Stimulated activated CD4-positive, alpha-beta T cell treated with anti-CD3 and anti-CD28 coated beads, Interleukin-1b, Interleukin-23, amount 100 ng/mL, for 48 hours (primary cell): ENCODE measurements around the gene SMC5.
"Not testable (repeated sequence)": the region's sequence is repeated elsewhere in the genome, so short reads cannot be mapped to it uniquely, and the experiment has no call there.

Source experiments
- DNase-seq: peaks from one replicate; pipeline ENCODE4 v3.0.0-alpha.2; 2020

SMC5 gene

DNA sequence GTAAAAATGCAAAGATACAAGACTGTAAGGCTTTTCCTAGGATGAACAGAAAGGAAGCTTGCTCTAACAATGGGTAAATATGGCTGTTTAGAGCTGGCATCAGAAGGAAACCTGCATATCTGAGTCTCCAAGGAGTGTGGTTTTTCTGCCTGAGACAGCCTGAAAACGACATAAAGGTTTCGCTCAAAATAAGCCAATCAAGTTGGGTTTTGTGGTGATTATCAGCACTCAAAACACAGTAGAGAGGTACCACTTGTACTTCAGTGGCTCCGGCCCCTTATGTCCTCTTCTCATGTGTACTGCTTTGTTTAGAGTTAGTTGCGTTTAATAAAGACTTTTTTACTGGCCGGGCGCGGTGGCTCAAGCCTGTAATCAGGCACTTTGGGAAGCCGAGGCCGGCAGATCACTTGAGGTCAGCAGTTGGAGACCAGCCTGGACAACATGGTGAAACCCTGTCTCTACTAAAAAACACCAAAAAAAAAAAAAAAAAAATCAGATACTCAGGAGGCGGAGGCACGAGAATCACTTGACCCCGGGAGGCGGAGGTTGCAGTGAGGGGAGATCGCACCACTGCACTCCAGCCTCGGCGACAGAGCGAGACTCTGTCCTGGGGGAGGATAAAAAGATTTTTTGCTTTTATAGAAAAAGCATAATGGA is 116.3 kb downstream of the SMC5 start:
- no peak for DNase-seq

DNA sequence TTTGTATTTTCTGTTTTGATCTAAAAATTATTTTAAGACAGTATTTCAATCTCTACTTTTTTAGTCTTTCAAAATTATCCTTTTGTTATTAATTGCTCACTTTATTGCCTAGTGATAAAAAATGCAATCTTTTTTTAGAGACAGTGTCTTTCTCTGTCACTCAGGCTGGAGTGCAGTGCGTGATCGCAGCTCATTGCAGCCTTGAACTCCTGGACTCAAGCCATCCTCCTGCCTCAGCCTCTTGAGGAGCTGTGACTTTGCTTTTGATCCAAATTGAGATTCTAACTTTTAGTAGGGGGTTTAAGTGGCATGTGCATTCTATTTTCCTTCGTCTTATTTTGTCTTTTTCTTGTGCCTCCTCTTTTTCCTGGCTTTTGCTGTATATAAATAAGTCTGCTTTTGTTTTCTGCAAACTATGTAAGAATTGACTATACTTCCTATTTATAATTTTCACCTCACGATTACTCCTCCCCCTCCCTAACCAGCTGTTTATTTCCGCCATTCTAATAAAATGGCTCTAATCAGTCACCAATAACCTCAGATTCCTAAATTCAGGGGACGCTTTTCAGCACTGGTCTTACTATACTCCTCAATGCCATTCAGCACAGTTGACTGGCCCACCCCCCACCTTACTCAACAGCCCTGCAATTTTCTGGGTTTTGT is 123.4 kb downstream of the SMC5 start:
- no peak for DNase-seq

DNA sequence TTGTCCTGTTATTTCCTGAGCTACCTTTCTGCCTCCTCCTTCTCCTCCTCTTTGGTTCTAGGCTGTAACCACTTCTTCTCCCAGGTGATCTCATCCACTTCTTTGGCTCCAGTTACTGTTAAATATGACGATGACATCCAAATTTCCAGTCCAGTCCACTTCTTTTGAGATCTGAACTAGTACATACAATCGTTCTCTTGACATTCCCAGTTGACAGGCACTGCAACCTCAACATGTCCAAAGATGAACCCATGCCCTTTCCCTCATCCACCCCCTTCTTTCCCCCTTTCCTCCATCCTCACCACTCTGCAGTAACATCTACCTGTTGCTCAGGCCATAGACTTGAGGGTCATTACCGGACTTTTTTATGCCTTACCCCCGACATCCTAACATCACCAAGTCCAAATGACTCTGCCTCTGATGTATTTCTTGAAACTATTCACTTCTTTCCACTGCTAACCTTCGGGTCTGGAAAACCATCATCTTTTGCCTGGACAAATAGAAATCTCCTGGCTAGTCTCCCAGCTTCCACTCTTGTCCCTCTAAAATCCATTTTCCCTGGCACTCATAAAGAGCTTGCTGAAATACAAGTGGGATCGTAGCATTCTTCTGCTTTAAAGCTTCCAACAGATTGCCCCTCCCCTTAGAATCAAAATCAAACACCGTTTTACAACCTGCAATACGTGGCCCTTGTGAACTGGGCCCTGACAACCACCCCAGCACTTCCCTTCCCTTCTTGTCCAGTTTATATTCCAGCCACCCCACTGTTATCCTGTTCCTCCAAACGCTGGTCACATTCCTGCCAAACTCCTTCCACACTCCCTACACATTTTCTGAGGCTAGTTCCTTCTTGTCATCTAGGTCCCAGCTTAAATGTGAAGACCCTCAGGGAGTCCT is 124.2 kb downstream of the SMC5 start:
- DNase-seq: no peak

DNA sequence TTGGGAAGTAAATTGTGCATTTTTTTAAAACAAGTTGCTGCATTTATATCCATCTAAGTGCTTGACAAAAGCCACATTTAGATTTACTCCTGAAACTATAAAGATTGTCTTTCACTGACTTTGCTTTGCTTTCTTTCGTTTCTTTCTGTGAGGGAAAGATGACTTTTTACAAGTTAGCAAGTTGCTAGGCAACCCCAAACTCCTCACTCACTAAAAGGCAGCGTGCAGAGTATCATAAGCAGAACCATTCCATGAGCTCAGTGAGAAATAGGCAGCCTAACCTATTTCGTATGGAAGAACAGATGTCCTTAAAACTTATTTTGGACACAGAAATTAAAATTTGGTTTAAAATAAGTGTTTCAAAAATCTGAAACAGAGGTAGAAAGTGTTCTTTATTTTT is 126.6 kb downstream of the SMC5 start:
- no peak for DNase-seq

DNA sequence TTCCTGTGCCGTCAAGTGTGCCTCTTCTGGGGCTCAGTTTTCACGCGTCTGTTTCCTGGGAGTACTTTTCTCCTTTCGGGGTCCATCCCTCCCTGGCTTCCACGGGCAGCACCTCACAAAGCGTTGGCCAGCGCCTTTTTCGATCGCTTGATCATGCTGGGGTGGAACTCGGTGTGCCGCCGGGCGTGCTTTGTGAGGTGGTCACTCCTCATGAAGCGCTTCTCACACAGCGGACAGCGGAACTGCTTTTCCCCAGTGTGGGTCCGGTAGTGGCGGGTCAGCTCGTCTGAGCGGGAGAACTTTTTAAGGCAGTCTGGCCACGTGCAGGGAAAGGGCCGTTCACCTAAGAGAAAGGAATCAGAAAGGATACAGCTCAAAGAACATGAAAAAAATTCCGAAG is 128.9 kb downstream of the SMC5 start:
- DNase-seq: no peak

DNA sequence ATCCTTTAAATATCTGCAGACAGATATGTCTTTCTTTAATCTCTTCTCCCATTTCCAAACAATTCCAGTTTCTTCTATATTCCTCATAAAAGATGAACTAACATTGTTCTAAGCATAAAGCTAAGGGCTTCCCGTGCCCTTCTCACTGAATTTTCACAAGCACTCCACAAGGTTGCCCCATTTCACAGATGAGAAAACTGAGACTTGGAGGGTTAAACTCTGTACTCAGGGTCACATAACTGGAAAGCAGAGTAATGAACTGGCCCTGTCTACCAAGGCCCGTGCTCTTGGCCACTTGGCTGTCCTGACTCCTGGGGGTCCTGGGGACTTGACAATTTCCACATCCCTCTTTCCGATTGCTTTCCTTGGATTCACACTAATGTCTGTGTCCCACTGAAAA is 130.4 kb downstream of the SMC5 start:
- no peak for DNase-seq

DNA sequence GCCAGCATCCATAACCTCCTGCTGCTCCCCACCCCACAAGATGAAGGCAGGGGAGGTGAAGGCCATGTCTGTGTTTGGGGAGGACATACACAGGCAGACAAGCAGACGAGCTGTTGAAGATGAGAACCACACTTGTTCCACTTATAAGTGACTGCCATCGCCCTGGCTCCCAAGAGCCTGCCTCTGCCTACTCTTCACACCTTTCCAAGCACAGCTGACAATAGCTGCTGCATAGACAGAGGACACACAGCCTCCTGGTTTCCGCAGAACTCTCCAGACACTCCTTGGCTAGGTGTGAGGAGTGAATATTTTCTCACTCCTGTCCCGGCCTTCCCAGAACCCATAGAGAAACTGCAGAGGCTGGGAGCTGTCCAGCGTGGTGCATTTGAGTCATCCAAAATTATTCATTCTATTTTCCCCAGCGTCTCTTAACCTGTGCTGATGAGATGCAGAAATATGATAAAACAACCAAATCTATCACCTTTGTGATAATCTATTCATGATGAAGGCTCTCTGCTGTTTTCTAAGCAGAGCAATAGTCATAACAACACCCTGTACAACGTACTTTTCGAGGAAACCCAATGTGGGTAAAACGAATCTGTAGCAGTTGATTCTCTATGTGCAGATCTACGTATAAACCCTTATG is 131.0 kb downstream of the SMC5 start:
- no peak for DNase-seq

DNA sequence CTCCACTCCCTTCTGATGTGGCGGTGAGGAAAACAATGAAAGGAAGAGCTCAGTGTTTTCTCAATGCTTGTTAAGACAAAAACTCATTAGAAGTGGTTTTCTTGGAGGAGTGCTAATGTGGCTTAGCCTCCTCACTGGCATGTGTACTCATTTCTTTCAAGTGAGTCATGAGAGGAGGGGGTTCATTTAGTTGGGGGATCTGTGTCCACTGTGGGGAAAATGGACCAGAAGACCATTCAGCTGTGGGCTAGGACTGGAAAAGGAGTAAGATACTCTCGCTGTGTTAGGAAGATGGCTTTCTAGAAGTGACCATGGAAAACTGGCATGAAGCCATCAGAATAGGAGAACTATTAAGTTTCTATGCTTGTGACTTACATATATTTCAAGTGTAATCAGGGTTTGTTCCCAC is 132.2 kb downstream of the SMC5 start:
- DNase-seq: no peak

DNA sequence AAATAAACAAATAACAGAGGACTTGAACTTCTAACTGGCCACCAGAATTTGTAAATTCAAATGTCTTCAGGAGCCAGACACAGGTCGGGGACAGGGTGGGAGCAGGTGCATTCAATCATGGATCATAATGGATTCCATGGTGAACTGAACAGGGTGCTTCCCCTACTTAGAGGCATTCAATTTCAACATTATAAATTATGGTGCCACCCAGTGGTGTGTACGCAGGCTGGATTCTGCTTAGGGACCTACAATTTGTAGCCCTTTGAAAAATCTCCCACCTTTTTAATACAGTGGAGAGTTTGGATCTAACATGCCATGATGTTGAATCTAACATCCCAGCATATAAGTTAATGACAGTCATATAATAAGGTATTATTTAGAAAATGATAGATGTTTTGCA is 133.4 kb downstream of the SMC5 start:
- no peak for DNase-seq

DNA sequence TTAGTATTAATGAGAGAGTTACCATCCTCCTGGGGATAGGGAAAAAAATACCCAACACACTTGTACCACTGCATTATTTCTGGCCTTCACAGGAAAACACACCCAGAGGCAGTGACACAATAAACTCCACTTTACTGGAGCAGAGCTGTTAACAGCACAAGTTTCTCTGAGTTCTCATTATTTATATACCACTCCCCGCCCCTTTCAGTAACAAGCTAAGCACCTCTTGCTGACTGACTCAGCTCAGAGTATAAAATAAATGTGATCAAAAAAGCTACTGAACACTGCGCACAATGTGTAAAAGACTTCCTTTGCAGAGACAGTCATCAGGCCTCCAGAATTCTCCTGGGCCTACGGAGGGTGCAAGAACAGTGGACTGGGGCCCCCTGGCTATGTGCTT is 134.1 kb downstream of the SMC5 start:
- DNase-seq: no peak

DNA sequence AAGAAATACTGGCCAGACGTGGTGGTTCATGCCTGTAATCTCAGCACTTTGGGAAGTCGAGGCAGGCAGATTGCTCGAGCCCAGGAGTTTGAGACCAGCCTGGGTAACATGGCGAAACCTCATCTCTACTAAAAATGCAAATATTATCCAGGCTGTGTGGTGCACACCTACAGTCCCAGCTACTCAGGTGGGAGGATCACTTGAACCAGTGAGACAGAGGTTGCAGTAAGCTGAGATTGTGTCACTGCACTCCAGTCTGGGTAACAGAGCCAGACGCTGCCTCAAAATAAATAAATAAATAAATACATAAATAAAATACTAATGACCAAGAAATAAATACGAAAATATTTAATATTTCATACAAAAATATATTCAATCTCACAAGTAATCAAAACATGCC is 136.9 kb downstream of the SMC5 start:
- no peak for DNase-seq

DNA sequence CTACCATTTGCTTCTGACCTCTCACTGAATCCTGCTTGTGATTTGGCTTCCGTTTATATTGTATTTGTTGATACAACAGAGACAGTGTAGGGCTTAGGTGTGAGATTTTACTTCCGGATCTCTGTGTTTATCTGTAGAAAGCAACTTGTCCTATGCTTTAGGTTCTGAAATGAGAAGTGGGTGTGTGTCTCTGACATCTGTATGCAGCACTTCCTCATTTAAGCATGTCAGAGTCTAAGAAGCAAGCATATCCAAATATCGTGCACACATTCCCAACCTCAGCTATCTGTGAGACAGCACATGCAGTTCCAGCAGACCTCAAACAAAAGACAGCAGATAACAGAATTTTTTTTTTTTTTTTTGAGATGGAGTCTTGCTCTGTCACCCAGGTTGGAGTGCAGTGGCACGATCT is 139.4 kb downstream of the SMC5 start:
- no peak for DNase-seq

DNA sequence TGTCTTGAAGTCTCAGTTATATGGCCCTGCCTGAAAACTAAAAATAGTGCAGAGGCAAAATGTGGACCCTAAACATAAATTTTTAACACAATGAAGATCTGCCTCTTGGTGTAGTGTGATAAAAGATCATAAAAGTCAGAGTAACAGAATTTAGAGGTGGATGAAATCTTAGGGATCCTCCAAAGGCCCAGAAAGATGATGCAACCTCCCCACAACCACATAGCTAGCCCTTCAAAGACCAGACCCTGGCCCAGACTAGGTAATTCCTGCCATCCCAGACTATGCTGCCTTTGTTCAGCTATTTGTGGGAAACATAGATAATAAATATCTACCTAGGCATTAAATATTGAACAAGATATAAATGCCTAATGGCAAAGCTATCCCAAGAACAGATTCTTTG is 140.4 kb downstream of the SMC5 start:
- DNase-seq: no peak

DNA sequence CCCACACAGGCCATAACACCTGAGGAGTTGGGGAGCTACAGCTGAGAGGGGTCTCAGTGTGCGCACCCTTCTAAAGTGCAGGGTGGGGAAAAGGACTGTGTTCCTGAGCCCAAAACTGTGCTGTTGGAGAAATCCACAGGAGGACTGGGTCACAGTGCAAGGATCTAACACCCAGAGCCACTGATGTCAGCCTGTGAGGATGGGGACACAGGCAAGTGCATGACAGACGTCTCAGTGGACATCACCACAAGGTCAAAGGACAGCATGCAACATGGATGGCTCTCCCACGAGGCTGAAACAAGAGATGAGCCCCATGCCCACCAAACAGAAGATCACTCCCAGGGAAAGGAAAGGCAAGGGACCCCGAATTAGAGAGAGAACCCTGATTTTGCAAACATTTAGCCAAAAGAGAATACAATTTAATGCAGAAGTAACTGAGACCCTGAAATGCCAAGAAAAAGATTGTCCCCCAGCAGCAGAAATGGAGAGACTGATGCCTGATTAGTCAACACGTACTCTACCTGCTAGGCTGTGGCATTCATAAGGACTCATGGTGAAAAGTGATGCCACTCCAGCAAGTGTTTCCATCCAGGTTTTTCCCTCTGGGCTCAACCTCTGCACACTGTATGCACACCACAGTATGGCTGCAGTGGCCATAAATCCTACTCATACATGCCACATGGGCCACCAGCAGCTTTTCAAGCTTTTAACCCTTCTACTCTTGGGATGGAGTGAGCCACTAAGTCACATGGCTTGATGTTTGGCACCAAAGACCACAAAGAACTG is 141.5 kb downstream of the SMC5 start:
- no peak for DNase-seq

DNA sequence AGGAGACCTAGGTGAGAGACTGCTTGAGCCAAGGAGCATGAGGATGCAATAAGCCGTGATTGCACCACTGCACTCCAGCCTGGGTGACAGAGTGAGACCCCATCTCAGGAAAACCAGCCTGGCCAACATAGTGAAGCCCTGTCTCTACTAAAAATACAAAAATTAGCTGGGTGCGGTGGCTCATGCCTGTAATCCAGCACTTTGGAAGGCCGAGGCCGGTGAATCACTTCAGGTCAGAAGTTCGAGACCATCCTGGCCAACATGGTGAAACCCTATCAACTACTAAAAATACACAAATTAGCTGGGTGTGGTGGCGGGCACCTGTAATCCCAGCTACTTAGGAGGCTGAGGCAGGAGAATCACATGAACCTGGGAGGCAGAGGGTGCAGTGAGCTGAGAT is 142.5 kb downstream of the SMC5 start:
- not testable (repeated sequence) for DNase-seq

DNA sequence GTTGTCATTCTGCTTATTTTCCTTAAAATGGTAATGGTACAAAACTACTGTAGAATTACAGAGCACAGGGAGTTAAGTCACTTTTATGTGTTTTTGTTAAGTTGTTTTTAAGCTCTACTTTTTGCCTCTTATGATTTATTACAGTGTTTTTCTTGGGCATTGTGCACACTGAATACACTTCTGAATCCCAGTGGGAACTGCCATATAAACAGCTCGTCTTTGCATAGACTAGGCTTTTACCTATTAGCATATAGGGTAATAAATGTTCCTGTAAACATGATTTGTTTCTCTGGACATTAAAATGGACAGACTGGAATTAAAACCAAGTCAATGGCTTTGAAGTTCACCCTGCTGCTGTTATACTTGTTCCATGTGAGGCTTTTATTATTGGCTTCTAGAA is 143.4 kb downstream of the SMC5 start:
- no peak for DNase-seq

DNA sequence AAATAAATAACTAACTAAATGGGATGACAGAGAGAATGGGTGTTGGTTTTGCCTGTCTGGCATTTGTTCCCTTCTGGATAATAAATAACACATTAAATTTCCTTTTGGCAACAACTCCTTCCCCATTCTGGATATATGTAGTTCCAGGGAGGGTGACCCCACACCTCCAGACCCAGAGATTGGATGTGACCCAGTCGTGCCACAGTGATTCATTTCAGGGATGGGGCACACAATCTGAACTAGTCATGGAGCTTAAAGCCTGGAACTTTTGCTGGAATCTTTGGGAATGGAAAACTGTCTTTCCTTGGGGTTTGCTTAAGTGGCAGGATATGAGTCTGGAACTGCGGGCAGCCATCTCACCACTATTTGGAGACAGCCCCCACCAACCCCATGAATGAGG is 144.4 kb downstream of the SMC5 start:
- DNase-seq: no peak

DNA sequence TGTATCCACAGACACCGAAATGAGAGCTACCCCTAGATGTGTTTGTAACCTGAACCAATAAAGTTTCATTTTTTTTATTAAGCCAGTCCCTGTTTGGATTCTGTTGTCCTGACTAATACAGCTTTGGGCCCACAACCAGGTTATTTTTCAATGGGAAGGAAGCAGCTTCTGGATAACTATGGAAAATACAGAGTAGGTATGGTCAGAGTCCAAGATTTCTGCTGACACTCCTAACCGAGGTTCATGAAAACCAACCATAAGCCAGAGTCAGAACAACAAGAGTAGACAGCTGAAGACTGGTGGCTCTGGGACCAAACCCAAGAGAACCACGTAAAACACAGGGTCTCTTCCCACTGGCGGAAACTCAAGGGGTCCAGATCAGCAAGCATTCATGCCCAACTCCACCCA is 144.8 kb downstream of the SMC5 start:
- DNase-seq: no peak

DNA sequence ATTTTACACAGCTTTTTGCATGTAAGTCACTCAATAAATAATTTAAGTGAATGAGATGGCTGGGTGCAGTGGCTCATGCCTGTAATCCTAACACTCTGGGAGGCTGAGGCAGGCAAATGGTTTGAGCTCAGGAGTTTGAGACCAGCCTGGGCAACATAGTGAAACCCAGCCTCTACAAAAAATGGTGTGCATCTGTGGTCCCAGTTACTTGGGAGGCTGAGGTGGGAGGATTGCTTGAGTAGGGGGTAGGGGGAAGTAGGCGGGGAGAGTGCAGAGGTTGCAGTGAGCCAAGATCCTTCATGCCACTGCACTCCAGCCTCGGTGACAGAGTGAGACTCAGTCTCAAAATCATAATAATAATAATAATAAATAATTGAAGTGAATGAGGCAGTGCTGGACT is 145.5 kb downstream of the SMC5 start:
- DNase-seq: no peak
